Natural killer cell (primary cell): ENCODE data around the gene CREBRF. TPM values are rescaled to one million over a fixed set of nuclear protein-coding genes. Genes with fewer than 3 reads are reported as not detected.

ENCODE experiments used
- ATAC-seq, 3 donors: fragments of 150-1000 bp in 2 of 3; fragments of 200-7000 bp in 1 of 3; cut with Tn5 transposase; 1 replicate in 1 of 3; 2 replicates in 2 of 3; pipeline ENCODE4 v1.10.0; 2021; ENCODE audit warnings: mild to moderate bottlenecking in 2 of 3, moderate library complexity in 2 of 3
- DNase-seq, 2 donors: peaks; one replicate each; pipeline versions ENCODE4 v3.0.0 to v3.0.0-alpha.2; 2013 to 2021; ENCODE audit warnings: mixed read lengths in 1 of 2
- H3K27ac ChIP-seq: one replicate; pipeline ENCODE4 v1.5.1; 2013; ENCODE audit warnings: mild to moderate bottlenecking, low read length
- H3K27me3 ChIP-seq: one replicate; pipeline ENCODE4 v1.6.1; 2013; ENCODE audit warnings: low read length; ENCODE audit not compliant: control insufficient read depth, insufficient read depth
- H3K36me3 ChIP-seq: one replicate; pipeline ENCODE4 v1.6.1; 2013; ENCODE audit warnings: low read length; ENCODE audit not compliant: control insufficient read depth, insufficient read depth
- H3K4me1 ChIP-seq: one replicate; pipeline ENCODE4 v1.6.1; 2013; ENCODE audit warnings: low read length; ENCODE audit not compliant: control insufficient read depth, insufficient read depth
- H3K4me3 ChIP-seq: one replicate; pipeline ENCODE4 v1.5.1; 2013; ENCODE audit warnings: low read length
- H3K9me3 ChIP-seq: one replicate; pipeline ENCODE4 v1.6.1; 2013; ENCODE audit warnings: low read length; ENCODE audit not compliant: control insufficient read depth, insufficient read depth
- H3K27ac Mint-ChIP-seq, 2 donors: one replicate each; pipeline ENCODE4 v1.8.0; 2022; ENCODE audit warnings: mild to moderate bottlenecking in 2 of 2, mixed read lengths in 2 of 2, moderate library complexity in 1 of 2
- H3K27me3 Mint-ChIP-seq, 2 donors: one replicate each; pipeline ENCODE4 v1.8.0; 2022; ENCODE audit warnings: low read depth in 2 of 2, mixed read lengths in 2 of 2
- H3K36me3 Mint-ChIP-seq: one replicate; pipeline ENCODE4 v1.8.0; 2022; ENCODE audit warnings: mixed read lengths
- H3K4me1 Mint-ChIP-seq, 2 donors: one replicate each; pipeline ENCODE4 v1.8.0; 2022; ENCODE audit warnings: mixed read lengths in 2 of 2
- H3K4me3 Mint-ChIP-seq: one replicate; pipeline ENCODE4 v1.8.0; 2022; ENCODE audit warnings: mild to moderate bottlenecking, moderate library complexity, mixed read lengths
- H3K9me3 Mint-ChIP-seq, 2 donors: one replicate each; pipeline ENCODE4 v1.8.0; 2022; ENCODE audit warnings: mixed read lengths in 2 of 2
- WGBS: methylation state at CpG from one replicate; pipeline ENCODE4 v1.1.7; 2013; ENCODE audit warnings: missing lambda C conversion rate; ENCODE audit not compliant: insufficient coverage; 5-methylcytosine and 5-hydroxymethylcytosine counted together
- intact Hi-C: fragments of 100-400 bp; cut with micrococcal nuclease; formaldehyde crosslinking; loops from one replicate; pipeline ENCODE4 v1.14.2; 2022
- total RNA-seq, 4 donors: library from RNA; stranded (reverse); fragments of 120-200 nt in 1 of 4; gene quantifications; one replicate each; pipeline versions ENCODE4 v1.2.3 to v1.2.4, GENCODE V29; 2013 to 2022
- TF ChIP-seq, protein P1 (sequence below): fragments of 200-600 bp; IDR thresholded peaks from one replicate; pipeline ENCODE4 v1.8.0; 2022; ENCODE audit warnings: antibody characterized with exemption

The CREBRF gene
- total RNA-seq, 3 donors from 2014 or later (not counting 1 experiment from before 2014, with no cell fraction given) = 118 to 127 (median 121) TPM

GRCh38 chr5:173159256-173159655 lies 103.1 kb downstream of the CREBRF start:
- 80% methylated on average over 3 of the region's 3 CpGs for WGBS
- peaks cover 9% of the 10 kb centered on the region for H3K36me3 Mint-ChIP-seq
- intact Hi-C loops = no loop called here
- Histone ChIP-seq H3K4me1 (no peaks in the 10 kb centered on the region), H3K4me3 (no peak overlapping the region), H3K27me3 (no peaks in the 10 kb centered on the region), H3K36me3 (peaks cover 57% of the 10 kb centered on the region), H3K9me3 (no peaks in the 10 kb centered on the region), H3K27ac (no peak overlapping the region)
- no peak overlapping the region for H3K4me3 Mint-ChIP-seq
- no peaks in the 10 kb centered on the region for H3K27me3 Mint-ChIP-seq
- TF ChIP-seq, protein P1, sequence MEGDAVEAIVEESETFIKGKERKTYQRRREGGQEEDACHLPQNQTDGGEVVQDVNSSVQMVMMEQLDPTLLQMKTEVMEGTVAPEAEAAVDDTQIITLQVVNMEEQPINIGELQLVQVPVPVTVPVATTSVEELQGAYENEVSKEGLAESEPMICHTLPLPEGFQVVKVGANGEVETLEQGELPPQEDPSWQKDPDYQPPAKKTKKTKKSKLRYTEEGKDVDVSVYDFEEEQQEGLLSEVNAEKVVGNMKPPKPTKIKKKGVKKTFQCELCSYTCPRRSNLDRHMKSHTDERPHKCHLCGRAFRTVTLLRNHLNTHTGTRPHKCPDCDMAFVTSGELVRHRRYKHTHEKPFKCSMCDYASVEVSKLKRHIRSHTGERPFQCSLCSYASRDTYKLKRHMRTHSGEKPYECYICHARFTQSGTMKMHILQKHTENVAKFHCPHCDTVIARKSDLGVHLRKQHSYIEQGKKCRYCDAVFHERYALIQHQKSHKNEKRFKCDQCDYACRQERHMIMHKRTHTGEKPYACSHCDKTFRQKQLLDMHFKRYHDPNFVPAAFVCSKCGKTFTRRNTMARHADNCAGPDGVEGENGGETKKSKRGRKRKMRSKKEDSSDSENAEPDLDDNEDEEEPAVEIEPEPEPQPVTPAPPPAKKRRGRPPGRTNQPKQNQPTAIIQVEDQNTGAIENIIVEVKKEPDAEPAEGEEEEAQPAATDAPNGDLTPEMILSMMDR = no peak
- DNase-seq (no peak), ATAC-seq (no peak)
- no peak overlapping the region for H3K27ac Mint-ChIP-seq
- no peaks in the 10 kb centered on the region for H3K9me3 Mint-ChIP-seq
- no peaks in the 10 kb centered on the region for H3K4me1 Mint-ChIP-seq

- Mint-ChIP-seq H3K4me3 (no peak overlapping the region), H3K27ac (no peak overlapping the region), H3K36me3 (peaks cover 8% of the 10 kb centered on the region), H3K9me3 (no peaks in the 10 kb centered on the region), H3K27me3 (no peaks in the 10 kb centered on the region), H3K4me1 (no peaks in the 10 kb centered on the region)
- 98% methylated on average over 5 of the region's 5 CpGs for WGBS
- no peak for ATAC-seq
- Histone ChIP-seq H3K4me3 (no peak overlapping the region), H3K36me3 (peaks cover 46% of the 10 kb centered on the region), H3K27ac (no peak overlapping the region), H3K9me3 (no peaks in the 10 kb centered on the region), H3K27me3 (no peaks in the 10 kb centered on the region), H3K4me1 (no peaks in the 10 kb centered on the region)
- TF ChIP-seq, protein P1 = no peak
- intact Hi-C loops = no loop called here
- DNase-seq = no peak
Measured at GRCh38 chr5:173161148-173161547, 105.0 kb downstream of the CREBRF start.

- peaks cover 8% of the 10 kb centered on the region for H3K36me3 Mint-ChIP-seq
- DNase-seq (no peak), ATAC-seq (no peak)
- Histone ChIP-seq H3K27me3 (no peaks in the 10 kb centered on the region), H3K4me3 (no peak overlapping the region), H3K9me3 (no peaks in the 10 kb centered on the region), H3K27ac (no peak overlapping the region), H3K36me3 (peaks cover 39% of the 10 kb centered on the region), H3K4me1 (no peaks in the 10 kb centered on the region)
- no peak overlapping the region for H3K27ac Mint-ChIP-seq
- H3K27me3 Mint-ChIP-seq = no peaks in the 10 kb centered on the region
- WGBS = 91% methylated on average over 7 of the region's 7 CpGs
- H3K4me3 Mint-ChIP-seq = no peak overlapping the region
- no peaks in the 10 kb centered on the region for H3K9me3 Mint-ChIP-seq
- TF ChIP-seq, protein P1 = no peak
- intact Hi-C loops = no loop called here
- no peaks in the 10 kb centered on the region for H3K4me1 Mint-ChIP-seq
Measured at GRCh38 chr5:173163219-173163618, 107.1 kb downstream of the CREBRF start.
